SK-N-SH (cell line): ENCODE results near the gene TBXAS1. TPM values are rescaled to one million over a fixed set of nuclear protein-coding genes. Genes with fewer than 3 reads are reported as not detected.

Experiments
- CTCF ChIA-PET: fragments of 300-600, 350-600 bp; formaldehyde crosslinking; extraction: SDS; loops from one replicate; lab custom pipeline; 2021; lab: Yijun Ruan, JAX
- POLR2A ChIA-PET: fragments of 350-600 bp; sonication (Branson Sonifier 250); formaldehyde crosslinking; extraction: SDS; loops from one replicate; lab custom pipeline; 2020; ENCODE audit warnings: antibody characterized with exemption, inconsistent platforms; lab: Yijun Ruan, JAX
- DNase-seq: peaks from one replicate; pipeline ENCODE4 v3.0.0; 2012
- H2AFZ ChIP-seq: fragments of 200-600 bp; sonication (generic); 2 replicates; pipeline ENCODE4 v1.8.1; 2016; ENCODE audit warnings: antibody characterized with exemption, mild to moderate bottlenecking, low read depth
- H3F3A ChIP-seq: fragments of 200-600 bp; sonication (generic); replicated peaks from 2 replicates; pipeline ENCODE3; 2016; ENCODE audit warnings: antibody characterized with exemption, mild to moderate bottlenecking; ENCODE audit not compliant: insufficient read depth
- H3K27ac ChIP-seq, 2 experiments: fragments of 200-500 bp in 1 of 2; fragments of 200-600 bp in 1 of 2; sonication (Bioruptor generic) in 1 of 2; sonication (generic), shearing (Covaris generic) in 1 of 2; 2 replicates each; pipeline versions ENCODE4 v1.5.1 to v1.6.1; 2014 to 2016; ENCODE audit warnings: low read depth in 2 of 2, inconsistent platforms in 1 of 2, low read length in 1 of 2, mild to moderate bottlenecking in 1 of 2, mixed read lengths in 1 of 2
- H3K27me3 ChIP-seq: fragments of 200-600 bp; sonication (generic), shearing (Covaris generic); 2 replicates; pipeline ENCODE4 v1.6.1; 2016; ENCODE audit warnings: mixed run types; ENCODE audit not compliant: insufficient read depth
- H3K36me3 ChIP-seq, 2 experiments: fragments of 200-500 bp in 1 of 2; fragments of 200-600 bp in 1 of 2; sonication (Bioruptor generic) in 1 of 2; sonication (generic) in 1 of 2; replicated peaks in 1 of 2; 2 replicates each; pipeline versions ENCODE3 to v1.5.1; 2014 to 2016; ENCODE audit warnings: low read length in 1 of 2, mild to moderate bottlenecking in 1 of 2; ENCODE audit not compliant: insufficient read depth in 2 of 2, control insufficient read depth in 1 of 2
- H3K4me1 ChIP-seq, 2 experiments: fragments of 200-500 bp in 1 of 2; fragments of 200-600 bp in 1 of 2; sonication (Bioruptor generic) in 1 of 2; sonication (generic), shearing (Covaris generic) in 1 of 2; 2 replicates each; pipeline versions ENCODE4 v1.5.1 to v1.6.1; 2014 to 2016; ENCODE audit warnings: low read depth in 1 of 2, low read length in 1 of 2, mixed run types in 1 of 2; ENCODE audit not compliant: insufficient read depth in 2 of 2, control insufficient read depth in 1 of 2
- H3K4me2 ChIP-seq: fragments of 200-600 bp; sonication (generic), shearing (Covaris generic); 2 replicates; pipeline ENCODE4 v1.6.1; 2017; ENCODE audit warnings: mixed run types
- H3K4me3 ChIP-seq, 2 experiments: fragments of 200-500 bp in 1 of 2; fragments of 200-600 bp in 1 of 2; sonication (Bioruptor generic) in 1 of 2; sonication (generic), shearing (Covaris generic) in 1 of 2; 2 replicates each; pipeline versions ENCODE4 v1.5.1 to v1.8.1; 2014 to 2016; ENCODE audit warnings: low read depth in 2 of 2, inconsistent platforms in 1 of 2, low read length in 1 of 2, mild to moderate bottlenecking in 1 of 2, mixed read lengths in 1 of 2, moderate library complexity in 1 of 2
- H3K79me2 ChIP-seq: fragments of 200-600 bp; sonication (generic); 2 replicates; pipeline ENCODE4 v1.8.1; 2017; ENCODE audit warnings: mild to moderate bottlenecking; ENCODE audit not compliant: insufficient read depth
- H3K9ac ChIP-seq: fragments of 200-600 bp; sonication (generic); 2 replicates; pipeline ENCODE4 v1.6.1; 2017; ENCODE audit warnings: mixed run types
- H3K9me2 ChIP-seq: fragments of 200-600 bp; sonication (generic); 2 replicates; pipeline ENCODE4 v1.6.1; 2017; ENCODE audit warnings: mixed run types
- H3K9me3 ChIP-seq: fragments of 200-600 bp; sonication (generic); 2 replicates; pipeline ENCODE4 v1.6.1; 2017; ENCODE audit warnings: mixed run types, mild to moderate bottlenecking, moderate library complexity
- H4K20me1 ChIP-seq: fragments of 200-600 bp; sonication (generic); 2 replicates; pipeline ENCODE4 v1.6.1; 2017; ENCODE audit warnings: mild to moderate bottlenecking, mixed run types; ENCODE audit not compliant: insufficient read depth
- FOXJ3 ChIP-seq: sonication (generic); formaldehyde crosslinking; IDR thresholded peaks from 2 replicates; pipeline ENCODE4 v1.5.1; 2020; ENCODE audit warnings: mild to moderate bottlenecking, missing genetic modification reagents
- RCOR1 ChIP-seq: fragments of 150-350 bp; IDR thresholded peaks from 2 replicates; pipeline ENCODE4 v1.6.1; 2017; ENCODE audit warnings: antibody characterized with exemption, low read length
- RXRA ChIP-seq: IDR thresholded peaks from 2 replicates; pipeline ENCODE4 v1.4.0; 2012; ENCODE audit warnings: low read depth, mild to moderate bottlenecking, borderline replicate concordance
- TCF12 ChIP-seq: IDR thresholded peaks from 2 replicates; pipeline ENCODE4 v1.4.0; 2012
- TEAD4 ChIP-seq: IDR thresholded peaks from 2 replicates; pipeline ENCODE4 v1.4.0; 2012; ENCODE audit warnings: mild to moderate bottlenecking, borderline replicate concordance; ENCODE audit not compliant: insufficient read depth
- WGBS: methylation state at CpG from one replicate; pipeline ENCODE4 v1.1.6; 2017; ENCODE audit warnings: low lambda C conversion rate; 5-methylcytosine and 5-hydroxymethylcytosine counted together
- polyA plus RNA-seq, 3 experiments: library from polyadenylated mRNA; depleted of rRNA; stranded (reverse); fragments of >200 nt; gene quantifications; 2 replicates each; pipeline ENCODE4 v1.2.3, GENCODE V29; 2012
- TF ChIP-seq, protein P1 (sequence below): fragments of 150-350 bp; IDR thresholded peaks from 2 replicates; pipeline ENCODE4 v1.6.1; 2016; ENCODE audit warnings: mild to moderate bottlenecking, low read depth, low read length
- TF ChIP-seq, protein P2 (sequence below): IDR thresholded peaks from 2 replicates; pipeline ENCODE4 v1.4.0; 2012; ENCODE audit warnings: low read depth, borderline replicate concordance

Gene TBXAS1
- polyA plus RNA-seq, 1 of the 3 experiments (the other 2 are of a cell fraction) = 4.4 TPM

DNA sequence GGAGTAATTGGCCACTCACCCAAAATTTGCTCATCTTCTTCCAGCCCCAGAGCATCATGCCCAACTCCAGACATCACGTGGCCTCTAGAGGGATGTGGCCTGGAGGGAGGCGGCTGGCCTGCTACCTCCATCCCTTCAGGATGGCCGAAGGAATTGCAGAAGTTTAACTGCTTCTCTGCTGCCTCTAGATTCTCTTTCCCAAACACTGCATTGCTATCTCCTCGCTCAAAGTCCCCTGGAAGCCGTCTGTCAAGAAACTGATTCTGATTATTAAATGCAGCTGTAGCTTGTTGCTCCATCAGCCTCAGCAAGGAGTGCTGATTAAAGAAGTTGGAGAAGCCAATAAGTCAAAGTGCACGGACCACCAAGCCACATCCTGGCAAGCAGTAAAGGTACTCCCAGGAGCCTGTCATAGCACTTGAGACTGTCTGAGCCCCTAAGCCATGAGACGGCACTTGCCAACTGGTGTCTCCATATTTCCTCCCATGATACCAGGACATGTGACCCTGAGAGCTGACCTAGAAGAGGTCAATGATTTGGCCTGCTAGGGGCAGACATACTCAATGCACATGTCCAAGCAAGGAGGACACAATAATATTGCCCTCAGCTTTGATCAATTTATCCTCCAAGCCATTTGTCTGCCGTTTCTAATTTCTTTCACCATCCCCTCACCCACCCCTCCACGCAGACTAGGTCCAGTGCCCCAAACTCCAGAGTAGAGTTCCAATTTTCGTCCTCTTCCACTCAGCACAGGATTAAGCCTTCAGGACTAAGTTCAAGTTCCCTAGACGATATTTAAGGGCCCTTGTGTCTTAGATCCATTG is 84.2 kb downstream of the TBXAS1 start:
- Histone ChIP-seq H4K20me1 (no peaks in the 10 kb centered on the region), H3K4me2 (no peak overlapping the region), H3K36me3 (no peaks in the 10 kb centered on the region), H3K27ac (no peak overlapping the region), H3K4me3 (no peak overlapping the region), H3K9me2 (no peaks in the 10 kb centered on the region), H3K79me2 (no peaks in the 10 kb centered on the region), H3F3A (peaks cover 20% of the 10 kb centered on the region), H3K9me3 (0 out of 2 replicates have a peak, but pooled peaks cover 3% of the 10 kb centered on the region), H3K27me3 (no peaks in the 10 kb centered on the region), H3K9ac (no peak overlapping the region), H2AFZ (no peak overlapping the region), H3K4me1 (peaks cover 3 to 31% of the 10 kb centered on the region in 2 experiments; a peak in 3 of 4 replicates)
- TF ChIP-seq TCF12 = peak; percentile 24; the same call in 1 of the 2 replicates
- TF ChIP-seq RCOR1 = no peak
- DNase-seq = no peak
- CTCF ChIA-PET = no interaction called here
- WGBS = 87% methylated on average over 11 of the region's 11 CpGs
- POLR2A ChIA-PET = no interaction called here

DNA sequence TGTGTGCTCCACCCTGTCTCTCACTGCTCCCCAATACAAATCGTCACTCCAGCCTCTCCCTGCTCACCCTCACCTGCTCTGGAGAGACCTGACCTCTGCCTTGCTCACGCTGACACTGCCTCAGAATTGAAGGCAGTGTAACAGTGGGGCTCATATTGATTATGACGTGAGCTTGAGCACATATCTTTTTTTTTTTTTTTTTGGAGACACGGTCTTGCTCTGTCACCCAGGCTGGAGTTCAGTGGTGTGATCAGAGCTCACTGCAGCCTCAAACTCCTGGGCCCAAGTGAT is 84.7 kb downstream of the TBXAS1 start:
- WGBS = 77% methylated on average over 4 of the region's 4 CpGs
- Histone ChIP-seq H3K79me2 (no peaks in the 10 kb centered on the region), H3K27ac (no peak overlapping the region), H3K4me3 (no peak overlapping the region), H3K9me3 (0 out of 2 replicates have a peak, but pooled peaks cover 3% of the 10 kb centered on the region), H3K4me1 (peaks cover 3 to 31% of the 10 kb centered on the region in 2 experiments; a peak in 3 of 4 replicates), H3K9me2 (no peaks in the 10 kb centered on the region), H3K36me3 (no peaks in the 10 kb centered on the region), H2AFZ (no peak overlapping the region), H3K4me2 (no peak overlapping the region), H3K9ac (no peak overlapping the region), H4K20me1 (no peaks in the 10 kb centered on the region), H3F3A (peaks cover 20% of the 10 kb centered on the region), H3K27me3 (no peaks in the 10 kb centered on the region)
- POLR2A ChIA-PET = no interaction called here
- no peak for DNase-seq
- TF ChIP-seq TEAD4 (no peak), TCF12 (no peak), RXRA (no peak), FOXJ3 (CRISPR knock-in tag) (no peak)
- TF ChIP-seq, protein P1, sequence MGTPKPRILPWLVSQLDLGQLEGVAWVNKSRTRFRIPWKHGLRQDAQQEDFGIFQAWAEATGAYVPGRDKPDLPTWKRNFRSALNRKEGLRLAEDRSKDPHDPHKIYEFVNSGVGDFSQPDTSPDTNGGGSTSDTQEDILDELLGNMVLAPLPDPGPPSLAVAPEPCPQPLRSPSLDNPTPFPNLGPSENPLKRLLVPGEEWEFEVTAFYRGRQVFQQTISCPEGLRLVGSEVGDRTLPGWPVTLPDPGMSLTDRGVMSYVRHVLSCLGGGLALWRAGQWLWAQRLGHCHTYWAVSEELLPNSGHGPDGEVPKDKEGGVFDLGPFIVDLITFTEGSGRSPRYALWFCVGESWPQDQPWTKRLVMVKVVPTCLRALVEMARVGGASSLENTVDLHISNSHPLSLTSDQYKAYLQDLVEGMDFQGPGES = no peak
- TF ChIP-seq, protein P2, sequence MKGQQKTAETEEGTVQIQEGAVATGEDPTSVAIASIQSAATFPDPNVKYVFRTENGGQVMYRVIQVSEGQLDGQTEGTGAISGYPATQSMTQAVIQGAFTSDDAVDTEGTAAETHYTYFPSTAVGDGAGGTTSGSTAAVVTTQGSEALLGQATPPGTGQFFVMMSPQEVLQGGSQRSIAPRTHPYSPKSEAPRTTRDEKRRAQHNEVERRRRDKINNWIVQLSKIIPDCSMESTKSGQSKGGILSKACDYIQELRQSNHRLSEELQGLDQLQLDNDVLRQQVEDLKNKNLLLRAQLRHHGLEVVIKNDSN = no peak
- CTCF ChIA-PET = no interaction called here
